HepG2 (cell line): Measurements from ENCODE around the gene NUTM2D.
"Not testable (repeated sequence)": the region's sequence is repeated elsewhere in the genome, so short reads cannot be mapped to it uniquely, and the experiment has no call there.

ENCODE experiments used
- CBX2 ChIP-seq, 2 experiments: fragments of 200-600 bp in 1 of 2; sonication (generic); formaldehyde crosslinking in 1 of 2; IDR thresholded peaks; 2 replicates each; pipeline versions ENCODE4 v1.7.0 to v1.8.1; 2018 to 2022; ENCODE audit warnings: low read depth in 2 of 2, low read length in 1 of 2, mild to moderate bottlenecking in 1 of 2, missing genetic modification reagents in 1 of 2
- DNMT1 ChIP-seq: sonication (generic); formaldehyde crosslinking; IDR thresholded peaks from 2 replicates; pipeline ENCODE4 v1.5.1; 2020; ENCODE audit warnings: mild to moderate bottlenecking, missing genetic modification reagents
- POLR2AphosphoS5 ChIP-seq: IDR thresholded peaks from 2 replicates; pipeline ENCODE4 v1.6.1; 2012; ENCODE audit warnings: low read depth, low read length
- RFX5 ChIP-seq: IDR thresholded peaks from 2 replicates; pipeline ENCODE4 v1.6.1; 2011; ENCODE audit warnings: low read depth, low read length, improper control_type of control experiment
- ZNF3 ChIP-seq: IDR thresholded peaks from 2 replicates; pipeline ENCODE4 v1.7.0; 2017; ENCODE audit warnings: inconsistent platforms
- ZNF562 ChIP-seq: sonication (generic); formaldehyde crosslinking; IDR thresholded peaks from 2 replicates; pipeline ENCODE4 v1.8.0; 2022; ENCODE audit warnings: missing genetic modification reagents, borderline replicate concordance

- TF ChIP-seq ZNF562; POLR2AphosphoS5; DNMT1 (CRISPR knock-in tag); CBX2 (IDR thresholded peaks at IDR 0.05; ENCODE audit: low read depth, low read length); CBX2 (CRISPR knock-in tag; IDR thresholded peaks at IDR 0.05; ENCODE audit: low read depth); ZNF3; RFX5: not testable (repeated sequence)
Measured at GRCh38 chr10:87350161-87350560, 7.4 kb upstream of the NUTM2D start.
